ENCODE results near the gene ANKS1A.

- TF ChIP-seq POLR2A (IDR thresholded peaks at IDR 0.05) = no peak
- TF ChIP-seq CTCF (IDR thresholded peaks at IDR 0.05) = no peak
Measured at GRCh38 chr6:34914358-34914757, 25.3 kb downstream of the ANKS1A start.
